ENCODE results near the gene RPL26.

DNA sequence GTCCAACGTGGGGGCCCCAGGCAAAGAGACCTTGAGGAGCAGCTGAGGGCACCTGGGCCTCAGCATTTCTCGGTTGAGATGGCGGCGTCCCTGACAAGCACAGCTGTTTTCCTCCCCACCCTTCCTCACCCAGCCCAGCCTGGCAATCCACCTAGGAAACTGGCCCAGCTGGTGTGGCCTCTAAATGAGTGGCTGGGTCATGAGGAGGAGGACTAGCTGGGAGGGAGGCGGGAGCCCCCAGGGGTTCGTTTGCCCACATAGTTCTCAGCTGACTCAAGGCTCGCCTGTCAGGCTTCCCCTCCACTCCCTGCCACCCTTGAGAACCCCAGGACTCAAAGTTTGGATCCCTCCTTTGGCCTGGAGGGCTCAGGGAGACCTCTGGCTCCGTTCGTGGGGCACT lies 8.7 kb upstream of the RPL26 start:
- TF ChIP-seq, protein P1, sequence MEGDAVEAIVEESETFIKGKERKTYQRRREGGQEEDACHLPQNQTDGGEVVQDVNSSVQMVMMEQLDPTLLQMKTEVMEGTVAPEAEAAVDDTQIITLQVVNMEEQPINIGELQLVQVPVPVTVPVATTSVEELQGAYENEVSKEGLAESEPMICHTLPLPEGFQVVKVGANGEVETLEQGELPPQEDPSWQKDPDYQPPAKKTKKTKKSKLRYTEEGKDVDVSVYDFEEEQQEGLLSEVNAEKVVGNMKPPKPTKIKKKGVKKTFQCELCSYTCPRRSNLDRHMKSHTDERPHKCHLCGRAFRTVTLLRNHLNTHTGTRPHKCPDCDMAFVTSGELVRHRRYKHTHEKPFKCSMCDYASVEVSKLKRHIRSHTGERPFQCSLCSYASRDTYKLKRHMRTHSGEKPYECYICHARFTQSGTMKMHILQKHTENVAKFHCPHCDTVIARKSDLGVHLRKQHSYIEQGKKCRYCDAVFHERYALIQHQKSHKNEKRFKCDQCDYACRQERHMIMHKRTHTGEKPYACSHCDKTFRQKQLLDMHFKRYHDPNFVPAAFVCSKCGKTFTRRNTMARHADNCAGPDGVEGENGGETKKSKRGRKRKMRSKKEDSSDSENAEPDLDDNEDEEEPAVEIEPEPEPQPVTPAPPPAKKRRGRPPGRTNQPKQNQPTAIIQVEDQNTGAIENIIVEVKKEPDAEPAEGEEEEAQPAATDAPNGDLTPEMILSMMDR (IDR thresholded peaks at IDR 0.05) = no peak
- no peak for TF ChIP-seq POLR2AphosphoS5 (IDR thresholded peaks at IDR 0.05; ENCODE audit: insufficient read depth in 1 of 2, low read depth in 1 of 2)
